Nephron (organoid): ENCODE measurements around the gene TRIM66.
A peak's percentile ranks its signal among the peaks of the same experiment; 100 is the strongest.

Experiments
- H3K27ac Mint-ChIP-seq, 3 experiments: 2 replicates each; pipeline ENCODE4 v1.8.0; 2020; ENCODE audit warnings: mixed read lengths in 3 of 3, mild to moderate bottlenecking in 2 of 3, moderate library complexity in 1 of 3
- H3K27me3 Mint-ChIP-seq: 2 replicates; pipeline ENCODE4 v1.8.0; 2021; ENCODE audit warnings: low read depth, mild to moderate bottlenecking, moderate library complexity, mixed read lengths
- H3K36me3 Mint-ChIP-seq: 2 replicates; pipeline ENCODE4 v1.8.0; 2020; ENCODE audit warnings: low read depth, mixed read lengths
- H3K4me1 Mint-ChIP-seq: 2 replicates; pipeline ENCODE4 v1.8.0; 2020; ENCODE audit warnings: mixed read lengths
- H3K4me3 Mint-ChIP-seq, 3 experiments: 2 replicates each; pipeline ENCODE4 v1.8.0; 2020; ENCODE audit warnings: mild to moderate bottlenecking in 3 of 3, mixed read lengths in 3 of 3, moderate library complexity in 2 of 3
- H3K9me3 Mint-ChIP-seq: 2 replicates; pipeline ENCODE4 v1.8.0; 2020; ENCODE audit warnings: mixed read lengths
- TF ChIP-seq, protein P1 (sequence below), 3 experiments: fragments of 200-600 bp; sonication (generic); IDR thresholded peaks; one replicate each; pipeline ENCODE4 v1.5.0; 2021; ENCODE audit warnings: antibody characterized with exemption in 3 of 3; ENCODE audit not compliant: unreplicated experiment in 3 of 3

Gene TRIM66

DNA sequence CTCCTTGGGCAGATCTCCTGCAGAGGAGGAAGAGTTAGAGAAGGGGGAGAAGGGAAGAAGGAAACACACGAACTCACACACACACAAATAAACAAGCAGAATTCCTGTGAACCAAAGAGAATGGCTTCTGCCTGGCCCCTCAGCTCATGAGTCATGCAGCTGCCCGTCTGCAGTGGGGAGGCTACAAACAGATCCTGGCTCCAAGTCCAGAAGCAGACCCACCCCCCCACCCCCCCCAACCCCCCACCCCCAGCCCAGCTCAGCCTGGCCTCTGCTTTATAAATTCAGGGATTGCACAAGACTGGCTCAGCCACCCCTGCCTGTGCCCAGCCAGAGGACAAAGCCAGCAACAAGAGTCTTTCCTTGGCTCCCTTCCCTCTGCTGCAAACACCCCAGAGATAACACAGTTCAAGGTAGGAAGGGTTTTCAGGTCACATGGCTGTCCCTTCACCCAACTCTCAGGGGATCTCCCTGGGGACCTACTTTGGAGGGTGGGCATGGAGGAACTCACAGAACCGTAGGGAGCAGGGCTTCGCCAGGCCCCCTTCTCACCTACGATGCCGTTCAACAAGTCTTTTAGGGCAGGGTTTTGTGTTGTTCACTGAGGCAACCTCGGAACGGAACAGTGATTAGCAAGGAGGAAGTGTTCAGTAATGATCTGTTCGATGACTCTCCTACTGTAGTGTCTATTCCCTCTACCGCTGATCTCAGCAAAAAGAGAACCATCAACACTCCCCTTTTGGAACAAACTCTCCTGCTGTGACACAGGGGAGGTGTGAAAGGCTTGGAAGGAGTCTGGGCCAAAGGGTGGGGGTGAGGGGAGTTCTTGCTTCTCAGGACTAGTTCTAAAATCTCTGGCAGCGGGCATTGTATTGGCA is 35.6 kb upstream of the TRIM66 start:
- Mint-ChIP-seq H3K4me1 (peaks cover 93% of the 10 kb centered on the region), H3K27me3 (no peaks in the 10 kb centered on the region), H3K9me3 (no peaks in the 10 kb centered on the region), H3K4me3 (peak overlapping the region in 1 of 3 experiments; percentile 47), H3K27ac (peak overlapping the region; percentile 77 to 97 (median 97)), H3K36me3 (peaks cover 39% of the 10 kb centered on the region)
- TF ChIP-seq, protein P1, sequence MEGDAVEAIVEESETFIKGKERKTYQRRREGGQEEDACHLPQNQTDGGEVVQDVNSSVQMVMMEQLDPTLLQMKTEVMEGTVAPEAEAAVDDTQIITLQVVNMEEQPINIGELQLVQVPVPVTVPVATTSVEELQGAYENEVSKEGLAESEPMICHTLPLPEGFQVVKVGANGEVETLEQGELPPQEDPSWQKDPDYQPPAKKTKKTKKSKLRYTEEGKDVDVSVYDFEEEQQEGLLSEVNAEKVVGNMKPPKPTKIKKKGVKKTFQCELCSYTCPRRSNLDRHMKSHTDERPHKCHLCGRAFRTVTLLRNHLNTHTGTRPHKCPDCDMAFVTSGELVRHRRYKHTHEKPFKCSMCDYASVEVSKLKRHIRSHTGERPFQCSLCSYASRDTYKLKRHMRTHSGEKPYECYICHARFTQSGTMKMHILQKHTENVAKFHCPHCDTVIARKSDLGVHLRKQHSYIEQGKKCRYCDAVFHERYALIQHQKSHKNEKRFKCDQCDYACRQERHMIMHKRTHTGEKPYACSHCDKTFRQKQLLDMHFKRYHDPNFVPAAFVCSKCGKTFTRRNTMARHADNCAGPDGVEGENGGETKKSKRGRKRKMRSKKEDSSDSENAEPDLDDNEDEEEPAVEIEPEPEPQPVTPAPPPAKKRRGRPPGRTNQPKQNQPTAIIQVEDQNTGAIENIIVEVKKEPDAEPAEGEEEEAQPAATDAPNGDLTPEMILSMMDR (IDR thresholded peaks at IDR 0.05; ENCODE audit: unreplicated experiment in 3 of 3): no peak

DNA sequence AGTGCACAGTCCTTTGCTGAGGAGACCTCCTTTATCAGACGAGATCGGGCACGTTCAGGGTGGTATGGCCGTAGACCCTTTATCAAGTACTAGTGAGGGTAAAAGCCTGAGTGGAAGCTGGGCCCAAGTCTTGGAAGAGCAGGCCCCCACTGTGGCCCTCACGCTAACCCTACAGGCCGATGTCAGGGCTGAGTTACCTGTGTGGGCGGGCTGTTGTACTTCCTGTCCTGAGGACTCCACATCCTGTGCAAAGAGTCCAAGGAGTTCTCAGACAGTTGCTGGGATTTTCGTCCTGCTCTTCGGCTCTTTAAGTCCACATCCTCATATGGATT is 35.0 kb upstream of the TRIM66 start:
- H3K27me3 Mint-ChIP-seq: no peaks in the 10 kb centered on the region
- H3K4me1 Mint-ChIP-seq: peaks cover 87% of the 10 kb centered on the region
- TF ChIP-seq, protein P1 (IDR thresholded peaks at IDR 0.05; ENCODE audit: unreplicated experiment in 3 of 3): no peak
- H3K9me3 Mint-ChIP-seq: no peaks in the 10 kb centered on the region
- H3K4me3 Mint-ChIP-seq: no peak overlapping the region
- H3K27ac Mint-ChIP-seq: peak overlapping the region; percentile 77 to 97 (median 97)
- peaks cover 39% of the 10 kb centered on the region for H3K36me3 Mint-ChIP-seq

GRCh38 chr11:8715501-8715900 is 33.0 kb upstream of the TRIM66 start:
- no peaks in the 10 kb centered on the region for H3K27me3 Mint-ChIP-seq
- peaks cover 69% of the 10 kb centered on the region for H3K4me1 Mint-ChIP-seq
- H3K9me3 Mint-ChIP-seq: no peaks in the 10 kb centered on the region
- H3K36me3 Mint-ChIP-seq: peaks cover 56% of the 10 kb centered on the region
- H3K27ac Mint-ChIP-seq: peak overlapping the region in 2 of 3 experiments; percentile 55 to 97
- TF ChIP-seq, protein P1 (IDR thresholded peaks at IDR 0.05; ENCODE audit: unreplicated experiment in 3 of 3): no peak
- H3K4me3 Mint-ChIP-seq: peak overlapping the region in 1 of 3 experiments; percentile 26

GRCh38 chr11:8714622-8715225 is 32.3 kb upstream of the TRIM66 start:
- Mint-ChIP-seq H3K9me3 (no peaks in the 10 kb centered on the region), H3K4me3 (no peak overlapping the region)

DNA sequence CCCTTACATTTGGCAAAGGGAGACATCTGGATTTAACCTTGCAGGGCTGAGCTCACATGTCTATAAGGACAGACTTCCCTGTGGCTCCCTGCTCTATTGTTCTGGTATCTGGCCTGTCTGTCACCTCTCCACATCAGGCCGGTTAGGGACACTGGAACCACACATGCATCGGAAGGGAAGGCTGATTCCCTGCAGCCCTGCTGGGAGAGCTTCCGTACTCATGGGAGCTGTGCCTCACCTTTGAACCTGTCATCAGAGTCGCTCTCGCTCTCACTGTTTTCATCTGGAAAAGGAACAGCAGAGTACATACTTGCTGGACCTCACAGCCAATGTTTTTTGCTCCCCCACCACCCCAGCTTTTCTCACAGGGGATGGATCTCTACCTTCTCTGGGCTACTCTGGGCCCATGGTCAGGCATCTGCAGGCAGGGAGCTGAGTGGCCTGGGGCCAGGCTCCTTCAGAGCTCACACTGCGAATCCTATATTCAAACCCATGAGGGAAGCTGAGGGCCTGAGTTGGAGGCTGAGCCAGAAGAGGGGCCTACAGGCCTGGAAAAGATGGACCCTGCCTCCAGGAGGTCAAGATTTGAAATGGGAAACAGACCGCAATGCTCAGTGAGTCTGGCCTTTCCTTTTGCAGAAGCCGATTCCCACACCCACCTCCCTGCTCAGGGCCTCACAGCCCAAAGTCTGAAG is 31.4 kb upstream of the TRIM66 start:
- peaks cover 60% of the 10 kb centered on the region for H3K36me3 Mint-ChIP-seq
- H3K27me3 Mint-ChIP-seq: no peaks in the 10 kb centered on the region
- no peaks in the 10 kb centered on the region for H3K9me3 Mint-ChIP-seq
- H3K4me3 Mint-ChIP-seq: no peak overlapping the region
- peak overlapping the region; percentile 64 to 97 (median 93) for H3K27ac Mint-ChIP-seq
- TF ChIP-seq, protein P1 (IDR thresholded peaks at IDR 0.05; ENCODE audit: unreplicated experiment in 3 of 3): no peak
- peaks cover 69% of the 10 kb centered on the region for H3K4me1 Mint-ChIP-seq

More at GRCh38 chr11:8714622-8715225, 32.3 kb upstream of the TRIM66 start:
- Mint-ChIP-seq H3K4me1 (peaks cover 69% of the 10 kb centered on the region), H3K27me3 (no peaks in the 10 kb centered on the region), H3K27ac (peak overlapping the region in 2 of 3 experiments; percentile 72 to 97), H3K36me3 (peaks cover 60% of the 10 kb centered on the region)
- TF ChIP-seq, protein P1 (IDR thresholded peaks at IDR 0.05; ENCODE audit: unreplicated experiment in 3 of 3): no peak
